OCI-LY1 (cell line): ENCODE data around the gene GAP43.

Source experiments
- H2AFZ ChIP-seq: fragments of 200-600 bp; sonication (generic), shearing (Covaris generic); 2 replicates; pipeline ENCODE4 v1.6.0; 2014; ENCODE audit warnings: antibody characterized with exemption, mild to moderate bottlenecking, low read length
- H3F3A ChIP-seq: fragments of 200-600 bp; sonication (generic), shearing (Covaris generic); 2 replicates; pipeline ENCODE4 v1.6.0; 2014; ENCODE audit warnings: mild to moderate bottlenecking, antibody characterized with exemption, low read length, moderate library complexity; ENCODE audit not compliant: insufficient read depth
- H3K27ac ChIP-seq: fragments of 200-600 bp; sonication (generic); 2 replicates; pipeline ENCODE4 v1.5.1; 2014; ENCODE audit warnings: low read length, mixed run types, mild to moderate bottlenecking, low read depth; ENCODE audit not compliant: poor library complexity, severe bottlenecking
- H3K27me3 ChIP-seq: fragments of 200-600 bp; sonication (generic); 2 replicates; pipeline ENCODE4 v1.6.0; 2014; ENCODE audit warnings: antibody characterized with exemption, mild to moderate bottlenecking, low read length, moderate library complexity; ENCODE audit not compliant: insufficient read depth
- H3K36me3 ChIP-seq: fragments of 200-600 bp; sonication (generic); 2 replicates; pipeline ENCODE4 v1.6.1; 2014; ENCODE audit warnings: mild to moderate bottlenecking, antibody characterized with exemption, low read length, moderate library complexity, mixed read lengths; ENCODE audit not compliant: insufficient read depth
- H3K4me1 ChIP-seq: fragments of 200-600 bp; sonication (generic); 2 replicates; pipeline ENCODE4 v1.5.1; 2014; ENCODE audit warnings: mild to moderate bottlenecking, low read length, moderate library complexity; ENCODE audit not compliant: insufficient read depth, severe bottlenecking
- H3K4me2 ChIP-seq: fragments of 200-600 bp; sonication (generic), shearing (Covaris generic); 2 replicates; pipeline ENCODE4 v1.6.1; 2014; ENCODE audit warnings: low read length
- H3K4me3 ChIP-seq: fragments of 200-600 bp; sonication (generic); 2 replicates; pipeline ENCODE4 v1.5.1; 2014; ENCODE audit warnings: low read length, low read depth, mild to moderate bottlenecking, mixed read lengths; ENCODE audit not compliant: poor library complexity, severe bottlenecking
- H3K79me2 ChIP-seq: fragments of 200-600 bp; shearing (Covaris generic); 2 replicates; pipeline ENCODE4 v1.6.1; 2016; ENCODE audit warnings: mixed run types, low read length, mixed read lengths; ENCODE audit not compliant: insufficient read depth
- H3K9ac ChIP-seq: fragments of 200-600 bp; sonication (generic), shearing (Covaris generic); 2 replicates; pipeline ENCODE4 v1.6.1; 2014; ENCODE audit warnings: mild to moderate bottlenecking, low read length, mixed read lengths
- H3K9me2 ChIP-seq: fragments of 200-600 bp; sonication (generic), shearing (Covaris generic); 2 replicates; pipeline ENCODE4 v1.6.1; 2014; ENCODE audit warnings: low read depth, mild to moderate bottlenecking, low read length, mixed read lengths
- H3K9me3 ChIP-seq: fragments of 200-600 bp; shearing (Covaris generic); 2 replicates; pipeline ENCODE4 v1.6.1; 2014; ENCODE audit warnings: low read length, mixed read lengths
- H4K20me1 ChIP-seq: fragments of 200-600 bp; sonication (generic), shearing (Covaris generic); 2 replicates; pipeline ENCODE4 v1.6.0; 2016; ENCODE audit warnings: mild to moderate bottlenecking, low read length; ENCODE audit not compliant: insufficient read depth
- CTCF ChIP-seq: fragments of 200-600 bp; sonication (generic), shearing (Covaris generic); IDR thresholded peaks from 2 replicates; pipeline ENCODE4 v1.5.1; 2017; ENCODE audit warnings: mild to moderate bottlenecking, antibody characterized with exemption, low read length, moderate library complexity, mixed read lengths
- EZH2 ChIP-seq: fragments of 200-600 bp; sonication (generic), shearing (Covaris generic); IDR thresholded peaks from 2 replicates; pipeline ENCODE4 v1.8.0; 2017; ENCODE audit warnings: borderline replicate concordance, mixed run types, mild to moderate bottlenecking, antibody characterized with exemption, low read length, moderate library complexity, mixed read lengths

Gene GAP43

GRCh38 chr3:115687721-115688120, 64.4 kb downstream of the GAP43 start:
- Histone ChIP-seq H3K9me3 (no peaks in the 10 kb centered on the region), H3K4me3 (no peak overlapping the region)
- TF ChIP-seq CTCF (no peak), EZH2 (no peak)

GRCh38 chr3:115688418-115688817, 65.1 kb downstream of the GAP43 start:
- H3K9me2 ChIP-seq: no peaks in the 10 kb centered on the region
- no peaks in the 10 kb centered on the region for H4K20me1 ChIP-seq
- no peaks in the 10 kb centered on the region for H3K9me3 ChIP-seq
- H3F3A ChIP-seq: no peaks in the 10 kb centered on the region
- no peak overlapping the region for H3K4me2 ChIP-seq
- H3K79me2 ChIP-seq: no peaks in the 10 kb centered on the region
- TF ChIP-seq EZH2 (no peak), CTCF (no peak)
- no peak overlapping the region for H3K4me3 ChIP-seq
- no peaks in the 10 kb centered on the region for H3K4me1 ChIP-seq
- no peaks in the 10 kb centered on the region for H3K36me3 ChIP-seq
- H2AFZ ChIP-seq: no peak overlapping the region
- no peak overlapping the region for H3K9ac ChIP-seq
- no peaks in the 10 kb centered on the region for H3K27me3 ChIP-seq
- H3K27ac ChIP-seq: no peak overlapping the region

More at GRCh38 chr3:115687721-115688120, 64.4 kb downstream of the GAP43 start:
- Histone ChIP-seq H3K36me3 (no peaks in the 10 kb centered on the region), H3F3A (no peaks in the 10 kb centered on the region), H3K9ac (no peak overlapping the region), H3K9me2 (no peaks in the 10 kb centered on the region), H2AFZ (no peak overlapping the region), H4K20me1 (no peaks in the 10 kb centered on the region), H3K4me1 (no peaks in the 10 kb centered on the region), H3K27ac (no peak overlapping the region), H3K4me2 (no peak overlapping the region), H3K79me2 (no peaks in the 10 kb centered on the region), H3K27me3 (no peaks in the 10 kb centered on the region)

- Histone ChIP-seq H3K9me2 (no peaks in the 10 kb centered on the region), H3K27ac (no peak overlapping the region), H3K9me3 (no peaks in the 10 kb centered on the region), H3K36me3 (no peaks in the 10 kb centered on the region), H3F3A (no peaks in the 10 kb centered on the region), H3K4me3 (no peak overlapping the region), H2AFZ (no peak overlapping the region), H3K4me1 (no peaks in the 10 kb centered on the region), H4K20me1 (no peaks in the 10 kb centered on the region), H3K9ac (no peak overlapping the region), H3K4me2 (no peak overlapping the region), H3K79me2 (no peaks in the 10 kb centered on the region), H3K27me3 (no peaks in the 10 kb centered on the region)
- TF ChIP-seq CTCF (no peak), EZH2 (no peak)
These were observed 66.6 kb downstream of the GAP43 start for GRCh38 chr3:115689928-115690327.
